K562 (cell line): ENCODE results near the gene STK11. TPM values are rescaled to one million over a fixed set of nuclear protein-coding genes. Genes with fewer than 3 reads are reported as not detected.

Experiments used
- CREB3L1 ChIP-seq: fragments of 450-650 bp; IDR thresholded peaks from 2 replicates; pipeline ENCODE4 v1.6.1; 2014; ENCODE audit warnings: low read depth, mild to moderate bottlenecking, moderate library complexity, borderline replicate concordance
- DEAF1 ChIP-seq: fragments of 450-650 bp; formaldehyde crosslinking; IDR thresholded peaks from 2 replicates; pipeline ENCODE4 v1.4.0; 2020; ENCODE audit warnings: mild to moderate bottlenecking, moderate library complexity
- DMBX1 ChIP-seq: fragments of 250-450 bp; sonication (Bioruptor Pico); IDR thresholded peaks from 2 replicates; pipeline ENCODE4 v1.8.0; 2022; ENCODE audit warnings: inconsistent platforms, mild to moderate bottlenecking, moderate library complexity, borderline replicate concordance
- ERF ChIP-seq: fragments of 450-650 bp; formaldehyde crosslinking; IDR thresholded peaks from 2 replicates; pipeline ENCODE4 v1.4.0; 2020; ENCODE audit warnings: mild to moderate bottlenecking, mixed read lengths
- FOXJ2 ChIP-seq: fragments of 200-800 bp; sonication (Bioruptor generic); IDR thresholded peaks from 2 replicates; pipeline ENCODE4 v1.6.1; 2016; ENCODE audit warnings: missing genetic modification characterization, missing compliant biosample characterization
- FOXM1 ChIP-seq, 2 experiments: fragments of 450-650 bp in 1 of 2; sonication (generic) in 1 of 2; formaldehyde crosslinking in 1 of 2; IDR thresholded peaks; 2 replicates each; pipeline versions ENCODE4 v1.6.1 to v1.9.0; 2017 to 2022; ENCODE audit warnings: low read depth in 2 of 2, mild to moderate bottlenecking in 2 of 2, missing genetic modification reagents in 1 of 2, moderate library complexity in 1 of 2
- GABPB1 ChIP-seq: sonication (generic); formaldehyde crosslinking; IDR thresholded peaks from 2 replicates; pipeline ENCODE4 v1.8.0; 2022; ENCODE audit warnings: mild to moderate bottlenecking, missing genetic modification reagents
- MTA1 ChIP-seq: fragments of 450-650 bp; IDR thresholded peaks from 2 replicates; pipeline ENCODE4 v1.6.1; 2017; ENCODE audit warnings: borderline replicate concordance
- MTA3 ChIP-seq: fragments of 450-650 bp; formaldehyde crosslinking; IDR thresholded peaks from 2 replicates; pipeline ENCODE4 v1.6.1; 2017; ENCODE audit warnings: mild to moderate bottlenecking, borderline replicate concordance
- NR2C2 ChIP-seq, 2 experiments: fragments of 200-800 bp in 1 of 2; sonication (Bioruptor generic) in 1 of 2; sonication (generic) in 1 of 2; formaldehyde crosslinking in 1 of 2; IDR thresholded peaks; 2 replicates each; pipeline versions ENCODE4 v1.6.1 to v1.8.0; 2016 to 2022; ENCODE audit warnings: mild to moderate bottlenecking in 1 of 2, missing compliant biosample characterization in 1 of 2, missing genetic modification characterization in 1 of 2, missing genetic modification reagents in 1 of 2
- NRF1 ChIP-seq, 2 experiments: fragments of 450-650 bp; IDR thresholded peaks in 1 of 2; conservative IDR thresholded peaks in 1 of 2; 2 replicates each; pipeline ENCODE4 v1.6.1; 2014; ENCODE audit warnings: mild to moderate bottlenecking in 2 of 2
- SAFB ChIP-seq: fragments of 200-400 bp; formaldehyde crosslinking; IDR thresholded peaks from 2 replicates; pipeline ENCODE4 v1.6.1; 2017; ENCODE audit warnings: low read depth, low read length, borderline replicate concordance
- WHSC1 ChIP-seq: IDR thresholded peaks from one replicate; pipeline ENCODE4 v1.6.1; 2012; ENCODE audit warnings: low read length, control low read depth, inconsistent platforms
- ZC3H4 ChIP-seq: sonication (generic); formaldehyde crosslinking; IDR thresholded peaks from 2 replicates; pipeline ENCODE4 v1.9.0; 2021; ENCODE audit warnings: missing genetic modification reagents, borderline replicate concordance
- ZKSCAN8 ChIP-seq: fragments of 200-800 bp; sonication (Bioruptor generic); IDR thresholded peaks from 2 replicates; pipeline ENCODE4 v1.6.1; 2016; ENCODE audit warnings: missing genetic modification characterization, missing compliant biosample characterization
- polyA plus RNA-seq, 8 experiments: library from polyadenylated mRNA; depleted of rRNA in 4 of 8; stranded (reverse) in 5 of 8; unstranded in 3 of 8; fragments of >200 nt; fragmentation: Nextera tagmentation in 2 of 8; fragmentation: Illumina TruSeq in 1 of 8; extraction: Ambion mirVana in 2 of 8; extraction: Trizol in 1 of 8; gene quantifications; 2 replicates each; pipeline versions ENCODE4 v1.2.1 to v1.2.3, GENCODE V29; 2011 to 2014; ENCODE audit warnings: inconsistent platforms in 1 of 8, missing spikeins in 1 of 8
- total RNA-seq, 7 experiments: library from RNA; depleted of rRNA in 6 of 7; stranded (reverse); fragments of >200 nt in 6 of 7; fragmentation: Illumina TruSeq in 2 of 7; extraction: Trizol in 2 of 7; gene quantifications; 2 replicates each; pipeline versions ENCODE4 v1.2.1 to v1.2.3, GENCODE V29; 2011 to 2021; ENCODE audit warnings: low replicate concordance in 1 of 7
- TF ChIP-seq, protein P1 (sequence below): sonication (generic); formaldehyde crosslinking; IDR thresholded peaks from 2 replicates; pipeline ENCODE4 v1.8.1; 2023; ENCODE audit warnings: mild to moderate bottlenecking, missing genetic modification reagents
- TF ChIP-seq, protein P2 (sequence below): fragments of 250-450 bp; sonication (Bioruptor Pico); IDR thresholded peaks from 2 replicates; pipeline ENCODE4 v1.9.0; 2021; ENCODE audit warnings: mild to moderate bottlenecking, inconsistent platforms

Gene STK11
- total and polyA plus RNA-seq, 9 of the 15 experiments (the other 6 are each of a cell fraction or from before 2014, with no cell fraction given) = 0.15 to 96.5 (median 31.7) TPM

- no peak for TF ChIP-seq MTA1
- TF ChIP-seq, protein P1, sequence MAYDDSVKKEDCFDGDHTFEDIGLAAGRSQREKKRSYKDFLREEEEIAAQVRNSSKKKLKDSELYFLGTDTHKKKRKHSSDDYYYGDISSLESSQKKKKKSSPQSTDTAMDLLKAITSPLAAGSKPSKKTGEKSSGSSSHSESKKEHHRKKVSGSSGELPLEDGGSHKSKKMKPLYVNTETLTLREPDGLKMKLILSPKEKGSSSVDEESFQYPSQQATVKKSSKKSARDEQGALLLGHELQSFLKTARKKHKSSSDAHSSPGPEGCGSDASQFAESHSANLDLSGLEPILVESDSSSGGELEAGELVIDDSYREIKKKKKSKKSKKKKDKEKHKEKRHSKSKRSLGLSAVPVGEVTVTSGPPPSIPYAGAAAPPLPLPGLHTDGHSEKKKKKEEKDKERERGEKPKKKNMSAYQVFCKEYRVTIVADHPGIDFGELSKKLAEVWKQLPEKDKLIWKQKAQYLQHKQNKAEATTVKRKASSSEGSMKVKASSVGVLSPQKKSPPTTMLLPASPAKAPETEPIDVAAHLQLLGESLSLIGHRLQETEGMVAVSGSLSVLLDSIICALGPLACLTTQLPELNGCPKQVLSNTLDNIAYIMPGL (CRISPR knock-in tag) = peak; percentile 93
- TF ChIP-seq SAFB = peak; percentile 98
- no peak; the same call in 1 of the 2 replicates for TF ChIP-seq DMBX1 (CRISPR knock-in tag)
- TF ChIP-seq NRF1 (conservative IDR thresholded peaks at IDR 0.05 in 1 of 2, IDR thresholded peaks at IDR 0.05 in 1 of 2) = peak; percentile 68 to 79
- TF ChIP-seq WHSC1 = no peak
- TF ChIP-seq DEAF1 (CRISPR knock-in tag) = peak; percentile 85
- TF ChIP-seq GABPB1 (CRISPR knock-in tag) = peak; percentile 17; the same call in 1 of the 2 replicates
- TF ChIP-seq, protein P2, sequence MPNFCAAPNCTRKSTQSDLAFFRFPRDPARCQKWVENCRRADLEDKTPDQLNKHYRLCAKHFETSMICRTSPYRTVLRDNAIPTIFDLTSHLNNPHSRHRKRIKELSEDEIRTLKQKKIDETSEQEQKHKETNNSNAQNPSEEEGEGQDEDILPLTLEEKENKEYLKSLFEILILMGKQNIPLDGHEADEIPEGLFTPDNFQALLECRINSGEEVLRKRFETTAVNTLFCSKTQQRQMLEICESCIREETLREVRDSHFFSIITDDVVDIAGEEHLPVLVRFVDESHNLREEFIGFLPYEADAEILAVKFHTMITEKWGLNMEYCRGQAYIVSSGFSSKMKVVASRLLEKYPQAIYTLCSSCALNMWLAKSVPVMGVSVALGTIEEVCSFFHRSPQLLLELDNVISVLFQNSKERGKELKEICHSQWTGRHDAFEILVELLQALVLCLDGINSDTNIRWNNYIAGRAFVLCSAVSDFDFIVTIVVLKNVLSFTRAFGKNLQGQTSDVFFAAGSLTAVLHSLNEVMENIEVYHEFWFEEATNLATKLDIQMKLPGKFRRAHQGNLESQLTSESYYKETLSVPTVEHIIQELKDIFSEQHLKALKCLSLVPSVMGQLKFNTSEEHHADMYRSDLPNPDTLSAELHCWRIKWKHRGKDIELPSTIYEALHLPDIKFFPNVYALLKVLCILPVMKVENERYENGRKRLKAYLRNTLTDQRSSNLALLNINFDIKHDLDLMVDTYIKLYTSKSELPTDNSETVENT (CRISPR knock-in tag) = peak; percentile 64
- TF ChIP-seq MTA3 = peak; percentile 86
- TF ChIP-seq ZKSCAN8 (CRISPR knock-in tag) = no peak
- no peak for TF ChIP-seq NR2C2 (CRISPR knock-in tag; IDR thresholded peaks at IDR 0.05)
- TF ChIP-seq NR2C2 (tag; IDR thresholded peaks at IDR 0.05) = peak; percentile 59; the same call in 1 of the 2 replicates
- peak; percentile 26; the same call in 1 of the 2 replicates for TF ChIP-seq ERF (CRISPR knock-in tag)
- TF ChIP-seq CREB3L1 = peak; percentile 38; the same call in 1 of the 2 replicates
- peak; percentile 25; the same call in 1 of the 2 replicates for TF ChIP-seq FOXJ2
- TF ChIP-seq FOXM1 (IDR thresholded peaks at IDR 0.05; ENCODE audit: low read depth) = no peak
- 0 out of 2 replicates have a peak, but pooled peaks have one; percentile 72 for TF ChIP-seq FOXM1 (CRISPR knock-in tag; IDR thresholded peaks at IDR 0.05; ENCODE audit: low read depth)
- TF ChIP-seq ZC3H4 (CRISPR knock-in tag) = peak; percentile 57; the same call in 1 of the 2 replicates
These were observed 61.4 kb downstream of the STK11 start (continued) for GRCh38 chr19:1266916-1267476.
